Liver (tissue), 3 donors: ENCODE results near the gene SMOC2.

Experiments
- CTCF ChIP-seq: fragments of 150-350 bp; IDR thresholded peaks from 2 replicates; pipeline ENCODE4 v1.5.1; 2017; ENCODE audit warnings: improper control_type of control experiment, low read depth, low read length; ENCODE audit not compliant: missing input control
- EGR1 ChIP-seq, 2 donors: IDR thresholded peaks; 2 replicates each; pipeline ENCODE4 v1.6.1; 2016 to 2018; ENCODE audit warnings: antibody characterized with exemption in 2 of 2, low read depth in 2 of 2
- HNF4A ChIP-seq, 2 donors: conservative IDR thresholded peaks; 2 replicates each; pipeline ENCODE4 v1.6.1; 2016; ENCODE audit warnings: antibody characterized with exemption in 2 of 2, mild to moderate bottlenecking in 2 of 2
- JUND ChIP-seq, 2 donors: IDR thresholded peaks; 2 replicates each; pipeline ENCODE4 v1.6.1; 2016; ENCODE audit warnings: antibody characterized with exemption in 2 of 2
- MAX ChIP-seq: IDR thresholded peaks from 2 replicates; pipeline ENCODE4 v1.6.1; 2016; ENCODE audit warnings: antibody characterized with exemption
- RAD21 ChIP-seq, 2 donors: IDR thresholded peaks; 2 replicates each; pipeline ENCODE4 v1.6.1; 2016; ENCODE audit warnings: antibody characterized with exemption in 2 of 2, mild to moderate bottlenecking in 2 of 2
- REST ChIP-seq: IDR thresholded peaks from 2 replicates; pipeline ENCODE4 v1.6.1; 2016; ENCODE audit warnings: antibody characterized with exemption, mild to moderate bottlenecking
- SP1 ChIP-seq: IDR thresholded peaks from 2 replicates; pipeline ENCODE4 v1.6.1; 2018; ENCODE audit warnings: antibody characterized with exemption, mild to moderate bottlenecking
- TAF1 ChIP-seq: conservative IDR thresholded peaks from 2 replicates; pipeline ENCODE4 v1.6.1; 2016; ENCODE audit warnings: antibody characterized with exemption, mild to moderate bottlenecking
- YY1 ChIP-seq: IDR thresholded peaks from 2 replicates; pipeline ENCODE4 v1.6.1; 2016; ENCODE audit warnings: antibody characterized with exemption, mild to moderate bottlenecking
- ZBTB33 ChIP-seq: IDR thresholded peaks from 2 replicates; pipeline ENCODE4 v1.6.1; 2016; ENCODE audit warnings: antibody characterized with exemption
- donor health status: healthy.
- donor health status: healthy.

GRCh38 chr6:168459572-168459971 lies 18.6 kb downstream of the SMOC2 start:
- TF ChIP-seq CTCF (no peak), REST (no peak), HNF4A (conservative IDR thresholded peaks at IDR 0.05) (no peak), RAD21 (IDR thresholded peaks at IDR 0.05) (no peak), TAF1 (no peak), JUND (IDR thresholded peaks at IDR 0.05) (no peak), MAX (no peak), EGR1 (IDR thresholded peaks at IDR 0.05; ENCODE audit: low read depth in 2 of 2) (no peak), ZBTB33 (no peak), SP1 (no peak), YY1 (no peak)
